Neural crest cell (in vitro differentiated cells): Measurements from ENCODE around the gene IP6K2. TPM values are rescaled to one million over a fixed set of nuclear protein-coding genes. Genes with fewer than 3 reads are reported as not detected.

Experiments
- DNase-seq: peaks from one replicate; pipeline ENCODE4 v3.0.0; 2021; ENCODE audit warnings: low read depth, mixed read lengths, low spot score
- H3K27ac Mint-ChIP-seq: one replicate; pipeline ENCODE4 v1.8.0; 2021; ENCODE audit warnings: mild to moderate bottlenecking, mixed read lengths; ENCODE audit not compliant: unreplicated experiment
- H3K27me3 Mint-ChIP-seq: 2 replicates; pipeline ENCODE4 v1.8.0; 2021; ENCODE audit warnings: low read depth, mild to moderate bottlenecking, mixed read lengths
- H3K36me3 Mint-ChIP-seq: 2 replicates; pipeline ENCODE4 v1.8.0; 2021; ENCODE audit warnings: low read depth, mild to moderate bottlenecking, mixed read lengths
- H3K4me1 Mint-ChIP-seq: 2 replicates; pipeline ENCODE4 v1.8.0; 2021; ENCODE audit warnings: mixed read lengths
- H3K4me3 Mint-ChIP-seq: one replicate; pipeline ENCODE4 v1.8.0; 2021; ENCODE audit warnings: mild to moderate bottlenecking, mixed read lengths
- H3K9me3 Mint-ChIP-seq: 2 replicates; pipeline ENCODE4 v1.8.0; 2021; ENCODE audit warnings: mixed read lengths
- total RNA-seq: library from RNA; stranded (reverse); gene quantifications from 2 replicates; pipeline ENCODE4 v1.2.1, GENCODE V29; 2021
- TF ChIP-seq, protein P1 (sequence below): fragments of 200-600 bp; sonication (generic); conservative IDR thresholded peaks from 2 replicates; pipeline ENCODE4 v1.5.0; 2021; ENCODE audit warnings: antibody characterized with exemption, mild to moderate bottlenecking

IP6K2 gene
- total RNA-seq, 1 donor from 2014 or later: 139 TPM

DNA sequence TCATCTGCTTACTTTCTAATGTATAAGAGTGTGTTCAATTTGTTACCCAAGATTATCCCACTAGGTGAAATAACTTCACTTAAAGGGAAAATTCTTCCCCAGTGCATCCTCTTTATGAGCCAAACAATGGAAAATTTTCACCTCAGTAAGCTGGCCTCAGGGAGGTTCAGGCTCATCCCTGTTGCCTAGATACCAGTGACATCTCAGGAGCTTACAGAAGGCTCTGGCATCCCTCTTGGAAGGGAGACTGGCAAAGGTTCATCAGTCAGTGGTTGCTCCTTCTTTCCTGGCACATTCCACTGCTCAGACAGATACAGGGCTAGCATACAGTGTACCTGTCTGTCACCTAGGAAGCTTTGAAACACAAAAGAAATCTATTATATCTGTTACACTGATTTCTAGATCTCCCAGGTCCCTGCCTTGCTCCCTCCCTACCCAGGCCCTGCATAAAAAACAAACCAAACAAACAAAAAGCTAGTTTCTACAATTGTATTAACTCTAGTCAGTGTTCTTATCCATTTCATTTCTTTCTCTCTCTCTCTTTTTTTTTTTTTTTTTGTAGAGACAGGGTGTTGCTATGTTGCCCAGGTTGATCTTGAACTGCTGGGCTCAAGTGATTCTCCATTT lies 1.7 kb downstream of the IP6K2 start:
- no peaks in the 10 kb centered on the region for H3K9me3 Mint-ChIP-seq

DNA sequence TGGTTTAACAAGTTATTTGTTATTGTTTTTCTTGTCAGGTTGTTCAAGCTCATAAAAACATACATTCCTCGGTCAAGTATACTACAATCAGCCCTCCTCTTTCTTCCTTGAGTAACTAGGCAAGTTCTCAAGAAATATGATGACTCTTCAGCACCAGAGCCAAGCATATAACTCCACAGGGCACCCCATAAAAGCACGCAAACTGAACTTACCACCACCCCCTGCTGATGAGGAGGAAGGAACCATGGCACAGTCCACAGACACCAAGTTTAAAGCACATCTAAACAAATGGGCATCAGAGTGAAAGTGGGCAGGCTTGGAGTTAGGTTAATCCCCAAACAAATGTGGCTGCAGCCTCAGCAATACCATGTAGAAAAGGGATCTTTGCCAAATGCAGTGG lies 5.3 kb downstream of the IP6K2 start:
- peaks cover 40% of the 10 kb centered on the region for H3K4me1 Mint-ChIP-seq
- H3K27me3 Mint-ChIP-seq: no peaks in the 10 kb centered on the region
- peak overlapping the region; percentile 52 for H3K4me3 Mint-ChIP-seq
- no peak overlapping the region for H3K27ac Mint-ChIP-seq
- H3K9me3 Mint-ChIP-seq: no peaks in the 10 kb centered on the region
- TF ChIP-seq, protein P1, sequence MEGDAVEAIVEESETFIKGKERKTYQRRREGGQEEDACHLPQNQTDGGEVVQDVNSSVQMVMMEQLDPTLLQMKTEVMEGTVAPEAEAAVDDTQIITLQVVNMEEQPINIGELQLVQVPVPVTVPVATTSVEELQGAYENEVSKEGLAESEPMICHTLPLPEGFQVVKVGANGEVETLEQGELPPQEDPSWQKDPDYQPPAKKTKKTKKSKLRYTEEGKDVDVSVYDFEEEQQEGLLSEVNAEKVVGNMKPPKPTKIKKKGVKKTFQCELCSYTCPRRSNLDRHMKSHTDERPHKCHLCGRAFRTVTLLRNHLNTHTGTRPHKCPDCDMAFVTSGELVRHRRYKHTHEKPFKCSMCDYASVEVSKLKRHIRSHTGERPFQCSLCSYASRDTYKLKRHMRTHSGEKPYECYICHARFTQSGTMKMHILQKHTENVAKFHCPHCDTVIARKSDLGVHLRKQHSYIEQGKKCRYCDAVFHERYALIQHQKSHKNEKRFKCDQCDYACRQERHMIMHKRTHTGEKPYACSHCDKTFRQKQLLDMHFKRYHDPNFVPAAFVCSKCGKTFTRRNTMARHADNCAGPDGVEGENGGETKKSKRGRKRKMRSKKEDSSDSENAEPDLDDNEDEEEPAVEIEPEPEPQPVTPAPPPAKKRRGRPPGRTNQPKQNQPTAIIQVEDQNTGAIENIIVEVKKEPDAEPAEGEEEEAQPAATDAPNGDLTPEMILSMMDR: no peak
- no peak for DNase-seq
- peaks cover 14% of the 10 kb centered on the region for H3K36me3 Mint-ChIP-seq

More for the DNA sequence above, 1.7 kb downstream of the IP6K2 start:
- Mint-ChIP-seq H3K4me1 (peaks cover 35% of the 10 kb centered on the region), H3K27me3 (peaks cover 2% of the 10 kb centered on the region), H3K36me3 (peaks cover 10% of the 10 kb centered on the region), H3K27ac (peak overlapping the region; percentile 20), H3K4me3 (peak overlapping the region; percentile 96)
- DNase-seq: no peak
- TF ChIP-seq, protein P1: no peak

DNA sequence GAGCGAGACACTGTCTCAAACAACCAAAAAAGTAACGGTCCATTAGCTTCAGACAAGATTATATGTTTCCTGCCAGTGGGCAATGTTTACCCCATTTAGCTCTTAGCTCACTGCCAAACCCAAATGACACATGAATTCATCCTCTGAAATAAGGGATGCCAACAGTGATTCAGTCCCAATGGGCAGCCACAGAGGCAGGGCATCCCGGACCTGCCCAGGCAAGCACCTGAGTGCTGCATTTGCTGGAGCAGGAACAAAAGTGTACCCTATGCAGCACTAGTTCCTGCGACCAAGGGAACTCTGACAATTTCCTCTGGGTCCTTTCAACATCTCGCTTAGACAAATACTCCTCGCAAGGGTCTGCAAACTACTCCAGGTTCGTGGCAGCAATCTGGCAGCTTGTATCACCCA lies 8.0 kb downstream of the IP6K2 start:
- Mint-ChIP-seq H3K27me3 (no peaks in the 10 kb centered on the region), H3K4me3 (no peak overlapping the region), H3K27ac (peak overlapping the region; percentile 57), H3K9me3 (no peaks in the 10 kb centered on the region), H3K36me3 (peaks cover 12% of the 10 kb centered on the region), H3K4me1 (peaks cover 26% of the 10 kb centered on the region)
- DNase-seq: no peak
- TF ChIP-seq, protein P1: no peak

DNA sequence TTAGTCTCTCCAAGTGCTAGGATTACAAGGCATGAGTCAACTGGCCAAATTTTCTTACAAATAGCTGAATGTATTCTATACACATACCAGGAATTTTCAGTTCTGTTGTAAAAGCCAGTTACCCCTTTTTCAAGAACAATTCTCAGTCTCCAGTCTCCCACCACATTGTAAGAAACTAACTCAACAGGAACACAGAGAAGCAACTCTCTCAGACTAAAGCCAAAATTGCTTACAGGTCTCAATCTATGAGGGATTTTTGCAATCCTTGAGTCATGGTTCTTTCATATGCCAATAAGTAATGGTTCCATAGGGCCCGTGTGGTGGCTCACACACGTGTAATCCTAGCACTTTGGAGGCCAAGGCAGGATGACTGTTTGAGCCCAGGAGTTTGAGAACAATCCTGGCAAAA lies 8.5 kb downstream of the IP6K2 start:
- no peak overlapping the region for H3K27ac Mint-ChIP-seq
- no peaks in the 10 kb centered on the region for H3K27me3 Mint-ChIP-seq
- TF ChIP-seq, protein P1: no peak
- peaks cover 27% of the 10 kb centered on the region for H3K4me1 Mint-ChIP-seq
- peaks cover 12% of the 10 kb centered on the region for H3K36me3 Mint-ChIP-seq
- H3K9me3 Mint-ChIP-seq: no peaks in the 10 kb centered on the region
- no peak overlapping the region for H3K4me3 Mint-ChIP-seq
- no peak for DNase-seq

DNA sequence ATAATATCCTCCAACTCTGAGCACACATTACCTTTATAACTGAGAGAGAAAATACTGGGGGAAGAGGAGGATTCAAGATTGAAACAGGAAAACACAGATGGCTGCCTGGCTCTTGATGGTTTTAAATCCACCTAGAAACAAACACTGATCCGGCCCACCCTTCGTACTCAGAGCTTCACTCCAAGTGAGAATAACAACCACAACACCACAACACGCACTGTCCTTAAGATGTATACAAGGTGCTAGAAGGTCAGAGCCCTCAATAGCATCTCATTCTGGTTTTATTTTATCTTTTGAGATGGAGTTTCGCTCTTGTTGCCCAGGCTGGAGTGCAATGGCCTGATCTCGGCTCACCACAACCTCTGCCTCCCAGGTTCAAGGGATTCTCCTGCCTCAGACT lies 9.9 kb downstream of the IP6K2 start:
- peaks cover 28% of the 10 kb centered on the region for H3K4me1 Mint-ChIP-seq

More for the DNA sequence above, 9.9 kb downstream of the IP6K2 start:
- DNase-seq: no peak
- no peaks in the 10 kb centered on the region for H3K27me3 Mint-ChIP-seq
- H3K27ac Mint-ChIP-seq: no peak overlapping the region
- TF ChIP-seq, protein P1: no peak
- H3K4me3 Mint-ChIP-seq: no peak overlapping the region
- peaks cover 12% of the 10 kb centered on the region for H3K36me3 Mint-ChIP-seq
- no peaks in the 10 kb centered on the region for H3K9me3 Mint-ChIP-seq
